NK-92 (cell line): ENCODE measurements around the gene EIF2AK3.
"Not testable (repeated sequence)": the region's sequence is repeated elsewhere in the genome, so short reads cannot be mapped to it uniquely, and the experiment has no call there.

Source experiments
- DNase-seq: peaks from one replicate; lab custom pipeline; 2025; ENCODE audit not compliant: unreplicated experiment; lab: John Stamatoyannopoulos, UW

Gene EIF2AK3

DNA sequence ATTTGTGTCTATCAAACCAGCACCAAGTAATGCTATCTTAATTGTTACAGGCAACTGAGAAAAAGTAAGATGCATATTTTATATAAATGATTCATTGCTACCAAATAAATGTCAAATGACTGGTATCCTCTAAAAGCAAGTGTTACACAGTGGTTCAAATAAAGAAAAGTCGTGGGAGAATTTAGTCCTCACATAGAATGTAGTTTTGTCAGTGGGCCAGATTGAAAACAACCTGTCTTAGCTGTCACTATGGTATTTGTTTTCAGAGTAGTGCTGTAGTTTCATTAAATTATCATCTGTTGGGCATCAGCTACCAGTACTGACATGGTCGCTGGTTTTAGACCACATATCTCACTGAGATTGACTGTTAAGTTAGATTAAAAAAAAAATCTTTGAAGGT is 10.2 kb upstream of the EIF2AK3 start:
- no peak for DNase-seq

DNA sequence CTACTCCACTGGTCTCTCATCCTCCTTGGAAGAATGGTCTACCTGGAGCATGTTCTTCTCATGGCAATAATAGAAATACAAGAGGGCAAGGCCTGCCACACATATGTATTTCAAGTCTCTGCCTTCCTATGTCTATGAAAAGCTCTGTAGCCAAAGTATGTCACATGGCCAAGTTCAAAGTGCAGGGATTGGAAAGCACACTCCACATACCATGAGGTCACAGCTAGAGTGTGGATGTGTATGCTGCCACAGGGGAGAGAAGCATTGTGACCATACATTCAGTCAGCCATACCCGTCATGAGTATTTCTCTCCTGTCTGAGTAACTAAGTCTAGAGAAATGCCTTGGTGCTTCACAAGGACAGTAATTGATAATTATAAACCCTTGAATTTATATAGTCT is 8.8 kb upstream of the EIF2AK3 start:
- no peak for DNase-seq

DNA sequence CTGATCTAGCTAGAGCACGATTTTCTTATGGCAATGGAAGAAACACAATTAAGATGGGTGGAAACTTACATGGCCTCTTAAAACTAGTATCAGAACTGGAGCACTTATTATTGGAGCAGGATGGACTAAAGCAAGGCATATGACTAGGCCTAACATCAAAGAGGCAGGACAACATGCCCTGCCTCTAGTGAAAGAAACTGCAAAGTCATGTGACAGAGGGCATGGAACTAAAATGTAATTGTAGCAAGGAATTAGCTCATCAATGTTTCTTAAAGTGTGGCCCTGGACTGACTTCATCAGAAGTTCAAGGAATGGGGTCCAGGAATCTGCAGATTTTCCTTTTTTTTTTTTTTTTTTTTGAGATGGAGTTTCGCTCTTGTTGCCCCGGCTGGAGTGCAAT is 5.3 kb upstream of the EIF2AK3 start:
- no peak for DNase-seq

DNA sequence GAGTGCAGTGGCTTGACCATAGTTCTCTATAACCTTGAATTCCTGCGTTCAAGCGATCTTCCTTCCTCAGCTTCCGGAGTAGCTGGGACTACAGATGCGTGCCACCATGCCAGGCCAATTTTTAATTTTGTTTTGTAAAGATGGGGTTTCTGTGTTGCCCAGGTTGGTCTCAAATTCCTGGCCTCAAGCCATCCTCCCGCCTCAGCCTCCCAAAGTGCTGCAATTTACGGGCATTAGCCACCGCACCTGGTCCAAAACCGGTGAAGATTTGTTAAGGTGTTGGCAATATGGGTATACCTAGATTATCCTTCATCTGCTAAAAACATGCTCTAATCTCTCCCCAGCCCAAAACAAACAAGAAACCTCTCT is 1.3 kb upstream of the EIF2AK3 start:
- no peak for DNase-seq

GRCh38 chr2:88627856-88628570 is 749 bp upstream of the EIF2AK3 start:
- no peak for DNase-seq

DNA sequence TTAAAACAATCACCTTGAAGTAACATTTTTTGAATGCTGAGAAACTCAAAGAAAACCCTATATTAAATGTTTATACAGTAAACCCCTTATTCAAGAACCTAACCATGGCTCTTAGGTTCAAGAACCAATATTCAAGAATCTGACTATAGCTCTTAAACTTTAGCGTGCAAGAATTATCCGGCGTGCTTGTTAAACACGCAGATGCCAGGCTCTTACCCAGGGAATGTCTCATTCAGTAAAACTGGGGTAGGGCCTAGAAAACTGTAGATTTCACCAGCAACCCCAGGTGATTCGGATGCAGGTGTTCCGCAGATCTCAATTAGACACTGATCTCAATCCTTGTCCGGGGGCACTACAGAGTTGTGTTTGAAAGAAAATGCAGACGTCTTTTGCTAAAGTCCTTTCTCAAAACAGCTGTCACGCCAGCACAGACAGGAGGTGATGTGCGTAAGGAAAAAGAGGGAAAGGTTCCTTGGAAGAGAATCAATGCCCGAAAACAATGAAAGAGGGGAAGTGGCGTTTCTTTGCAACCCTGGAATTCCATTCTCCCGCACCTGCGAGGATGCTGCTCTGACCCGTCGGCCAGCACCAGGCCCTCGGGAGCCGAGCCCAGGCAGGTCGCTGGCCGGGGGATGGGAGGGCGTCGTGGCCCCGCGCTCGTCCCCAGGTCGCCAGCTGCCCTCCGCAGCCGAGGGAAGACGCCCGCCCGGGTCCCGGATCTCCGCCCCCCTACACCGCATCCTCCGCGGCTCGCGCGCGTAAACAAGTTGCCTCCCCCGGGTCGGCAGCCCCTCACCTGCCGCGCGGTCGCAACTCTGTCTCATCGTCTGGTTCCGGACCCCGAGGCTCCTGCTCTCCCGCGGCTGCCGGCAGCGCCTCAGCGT is 851 bp downstream of the EIF2AK3 start:
- no peak for DNase-seq

DNA sequence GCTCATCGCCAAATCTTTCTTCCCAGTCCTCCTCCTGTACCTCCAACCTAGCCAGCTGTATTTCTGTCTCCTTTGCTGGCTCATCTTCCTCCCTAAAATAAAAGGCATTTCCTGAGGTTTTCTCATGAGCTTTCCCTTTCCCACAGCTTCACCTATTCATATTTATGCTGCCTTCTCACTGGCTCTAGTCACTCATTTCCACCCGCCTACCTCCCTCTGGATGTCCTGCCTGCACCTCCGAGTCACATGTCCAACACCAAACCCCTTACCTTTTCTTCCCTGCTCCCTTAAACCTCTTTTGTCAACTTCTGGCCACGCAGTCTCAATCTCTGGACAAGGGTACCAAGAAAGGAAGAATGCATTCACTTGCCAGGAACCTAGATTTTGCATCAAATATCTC is 2.8 kb downstream of the EIF2AK3 start:
- no peak for DNase-seq

DNA sequence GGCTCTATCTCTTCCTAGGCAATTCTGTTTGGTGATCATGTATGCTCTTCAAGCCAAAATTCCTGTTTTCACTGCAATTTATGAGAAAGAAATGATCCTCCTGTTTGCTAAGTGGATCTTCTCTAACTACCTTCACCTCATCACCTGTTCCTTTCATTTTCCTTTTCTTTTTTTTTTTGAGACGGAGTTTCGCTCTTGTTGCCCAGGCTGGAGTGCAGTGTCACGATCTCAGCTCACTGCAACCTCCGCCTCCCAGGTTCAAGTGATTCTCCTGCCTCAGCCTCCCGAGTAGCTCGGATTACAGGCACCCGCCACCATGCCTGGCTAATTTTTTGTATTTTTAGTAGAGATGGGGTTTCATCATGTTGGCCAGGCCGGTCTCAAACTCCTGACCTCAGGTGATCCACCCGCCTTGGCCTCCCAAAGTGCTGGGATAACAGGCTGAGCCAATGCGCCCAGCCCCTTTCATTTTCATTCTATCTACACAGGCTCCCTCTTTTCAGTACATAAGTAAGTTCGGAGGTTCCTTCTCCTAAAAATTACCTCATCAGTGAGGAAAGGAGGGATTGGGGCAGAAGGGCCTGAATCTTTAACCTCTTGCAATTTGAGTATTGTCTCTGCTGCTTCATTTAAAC is 3.3 kb downstream of the EIF2AK3 start:
- not testable (repeated sequence) for DNase-seq

DNA sequence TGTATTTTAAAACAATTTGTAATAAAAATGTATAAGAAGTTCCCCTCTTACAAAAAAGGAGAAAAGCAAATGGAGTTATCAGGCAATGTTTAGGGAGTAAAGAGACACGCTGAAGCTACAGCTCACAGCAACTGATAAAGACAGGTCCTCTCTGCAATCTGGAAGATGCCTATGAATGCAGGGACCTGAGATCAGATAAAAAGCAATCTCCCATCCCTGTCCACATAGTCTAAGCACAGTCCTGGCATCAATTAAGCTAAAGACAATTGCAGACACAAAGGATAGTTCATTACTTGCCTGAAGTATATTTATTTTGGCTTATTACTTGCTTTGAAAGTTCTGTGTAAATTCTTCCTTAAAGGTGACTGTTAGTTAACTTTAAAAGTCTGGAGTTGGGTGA is 5.0 kb downstream of the EIF2AK3 start:
- DNase-seq = no peak

GRCh38 chr2:88621432-88621831 is 5.8 kb downstream of the EIF2AK3 start:
- DNase-seq = no peak

- no peak for DNase-seq
Observed at GRCh38 chr2:88620015-88620414, 7.2 kb downstream of the EIF2AK3 start.

DNA sequence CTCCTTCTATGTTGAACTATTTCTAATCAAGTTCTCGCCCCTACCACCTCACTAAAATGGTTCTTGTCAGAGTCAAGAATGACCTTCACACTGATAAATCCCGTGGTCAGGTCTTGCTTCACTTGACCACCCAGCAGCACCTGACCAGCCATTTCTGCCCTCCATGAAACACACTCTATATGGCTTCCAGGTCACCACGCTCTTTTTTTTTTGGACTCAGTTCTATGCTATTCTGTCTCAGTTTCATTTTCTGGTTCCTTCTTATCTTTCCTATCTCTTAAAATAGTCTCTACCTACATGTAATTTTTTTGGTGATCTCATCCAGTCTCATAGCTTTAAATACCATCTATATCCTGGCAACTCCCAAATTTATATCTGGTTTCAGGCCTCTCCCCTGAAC is 11.4 kb downstream of the EIF2AK3 start:
- no peak for DNase-seq

- no peak for DNase-seq
Observed at GRCh38 chr2:88614497-88615157, 12.6 kb downstream of the EIF2AK3 start.

DNA sequence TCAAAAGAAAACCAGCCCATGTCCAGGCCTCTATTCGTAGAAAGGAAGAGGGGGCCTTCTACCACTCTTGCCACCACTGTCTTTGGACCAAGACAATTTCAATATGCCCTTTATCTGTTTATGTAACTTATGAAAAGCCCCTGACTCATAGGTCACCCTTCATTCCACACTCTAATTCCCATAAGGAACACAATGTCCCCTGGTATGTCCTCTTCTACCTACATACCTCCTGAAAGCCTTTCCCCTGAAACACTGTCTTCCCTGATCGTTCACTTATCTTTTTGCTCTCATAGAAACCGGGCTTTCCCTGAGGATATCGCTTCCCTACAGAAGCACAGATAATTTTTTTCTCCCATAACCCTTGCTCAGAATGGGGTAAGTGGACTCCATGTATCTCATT is 13.3 kb downstream of the EIF2AK3 start:
- no peak for DNase-seq

- DNase-seq = no peak
Observed at GRCh38 chr2:88608184-88608583, 19.1 kb downstream of the EIF2AK3 start.

DNA sequence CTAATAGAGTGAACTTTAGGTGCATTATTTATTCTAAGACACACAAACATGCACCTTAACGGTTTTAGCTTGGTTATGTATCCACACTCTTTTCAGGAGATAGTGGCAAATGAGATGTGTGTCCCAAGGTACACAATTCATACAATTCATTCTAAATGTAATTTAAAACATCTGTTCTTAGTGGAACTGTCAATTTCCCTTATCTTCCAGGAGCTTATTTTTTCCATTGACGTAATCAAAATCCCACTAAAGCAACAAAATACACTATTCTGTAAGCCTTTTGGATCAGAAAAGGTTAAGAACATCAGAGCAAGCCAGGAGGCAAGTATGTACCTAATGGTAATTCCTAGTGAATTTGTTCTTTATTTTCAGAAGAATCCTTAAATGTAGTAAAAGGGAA is 19.8 kb downstream of the EIF2AK3 start:
- DNase-seq = no peak

DNA sequence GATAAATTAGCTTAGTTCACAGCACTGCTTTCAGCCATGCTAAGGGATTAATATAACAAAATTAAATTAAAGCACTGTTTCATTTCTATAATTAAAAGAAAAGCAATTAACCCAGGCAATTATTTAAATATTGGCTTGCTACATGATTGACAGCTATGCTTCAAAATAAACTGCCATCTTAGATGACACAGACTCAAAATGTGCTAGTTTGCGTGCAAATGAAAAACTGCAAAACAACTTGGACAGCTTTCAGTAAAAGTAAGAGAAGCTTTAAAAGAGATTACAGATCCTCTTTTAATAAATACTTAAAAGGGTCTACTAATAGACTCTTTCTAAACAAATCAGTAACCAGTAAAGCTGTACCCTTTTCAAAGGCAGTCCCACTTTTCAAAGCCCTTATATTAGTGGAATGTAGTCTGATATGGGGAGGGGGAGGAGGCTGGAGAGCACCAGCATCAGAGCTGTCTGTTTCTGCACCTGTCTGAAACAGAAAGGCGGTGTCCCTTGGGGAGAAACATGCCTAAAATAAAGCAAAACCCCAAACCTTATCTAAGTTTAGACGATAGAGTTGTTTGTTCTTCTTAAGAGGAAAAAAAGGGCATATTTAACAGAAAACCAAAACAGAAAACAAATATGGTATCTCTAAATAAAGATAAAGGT is 20.8 kb downstream of the EIF2AK3 start:
- no peak for DNase-seq

GRCh38 chr2:88603146-88603545 is 24.1 kb downstream of the EIF2AK3 start:
- DNase-seq = no peak

DNA sequence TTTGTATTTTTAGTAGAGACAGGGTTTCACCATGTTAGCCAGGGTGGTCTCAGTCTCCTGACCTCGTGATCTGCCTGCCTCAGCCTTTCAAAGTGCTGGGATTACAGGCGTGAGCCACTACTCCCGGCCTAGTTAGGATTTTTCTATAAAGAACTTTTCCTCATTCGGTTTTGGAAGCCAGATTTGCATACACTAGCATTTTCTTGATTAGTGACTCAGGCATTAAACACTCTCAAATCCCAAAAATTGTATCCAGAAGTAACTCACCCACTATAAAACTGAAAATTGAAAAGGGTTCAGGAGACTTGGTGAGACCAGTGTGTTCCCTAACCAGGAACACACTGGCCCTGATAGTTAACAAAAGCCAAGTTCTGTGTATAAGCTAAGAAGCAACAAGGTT is 25.2 kb downstream of the EIF2AK3 start:
- DNase-seq = no peak

- no peak for DNase-seq
Observed at GRCh38 chr2:88601286-88601685, 26.0 kb downstream of the EIF2AK3 start.

DNA sequence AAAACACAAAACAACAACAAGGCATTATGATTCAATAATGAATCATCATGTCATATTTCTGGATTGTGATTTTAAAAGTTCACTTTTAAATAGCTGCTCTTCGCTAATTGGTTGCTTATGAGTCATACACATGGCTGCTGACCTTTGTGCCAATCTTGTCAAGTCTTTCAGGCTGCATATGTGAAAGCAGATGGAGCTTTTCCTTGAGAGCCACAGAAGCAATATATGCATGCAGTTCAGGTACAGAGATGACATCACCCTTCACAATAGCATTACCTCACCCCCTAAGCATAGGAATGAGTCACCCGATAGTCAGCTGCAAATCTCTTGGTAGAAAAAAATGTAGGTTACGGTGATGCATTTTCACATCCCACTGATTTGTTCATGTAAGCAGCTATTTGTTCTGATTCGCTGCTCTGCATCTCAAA is 27.2 kb downstream of the EIF2AK3 start:
- DNase-seq = no peak
